HG03097 (cell line): ENCODE measurements around the gene SRCIN1.

Source experiments
- ATAC-seq: cut with Tn5 transposase; IDR thresholded peaks from one replicate; pipeline ENCODE4 v1.9.1; 2021; ENCODE audit not compliant: unreplicated experiment, low FRiP score

The SRCIN1 gene

DNA sequence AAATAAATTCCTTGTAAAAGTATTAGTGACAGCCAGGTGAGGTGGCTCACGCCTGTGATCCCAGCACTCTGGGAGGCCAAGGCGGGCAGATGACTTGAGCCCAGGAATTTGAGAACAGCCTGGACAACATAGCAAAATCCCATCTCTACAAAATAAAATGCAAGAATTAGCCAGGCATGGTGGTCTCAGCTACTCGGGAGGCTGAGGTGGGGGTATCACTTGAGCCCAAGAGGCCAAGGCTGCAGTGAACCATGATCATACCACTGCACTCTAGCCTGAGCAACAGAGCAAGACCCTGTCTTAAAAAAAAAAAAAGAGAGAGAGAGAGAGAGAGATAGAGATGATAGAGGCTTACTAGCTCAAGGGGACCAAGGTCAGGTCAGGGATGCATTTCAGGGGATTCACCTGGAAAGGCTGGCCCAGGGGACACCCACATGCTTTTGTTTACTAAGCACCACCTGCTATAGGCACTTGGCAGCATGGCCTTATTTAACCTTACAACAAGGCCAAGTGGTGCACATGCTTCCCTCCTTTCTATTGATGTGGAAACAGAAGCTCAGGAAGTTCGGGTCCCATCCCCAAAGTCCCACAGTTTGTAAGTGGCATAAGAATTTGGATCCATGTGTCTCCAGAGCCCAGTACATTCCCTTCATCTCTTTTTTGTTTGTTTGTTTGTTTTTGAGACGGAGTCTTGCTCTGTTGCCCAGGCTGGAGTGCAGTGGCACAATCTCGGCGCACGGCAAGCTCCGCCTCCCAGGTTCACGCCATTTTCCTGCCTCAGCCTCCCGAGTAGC lies 12.4 kb upstream of the SRCIN1 start:
- ATAC-seq = no peak

- no peak for ATAC-seq
Observed at GRCh38 chr17:38617074-38617860, 11.5 kb upstream of the SRCIN1 start.

DNA sequence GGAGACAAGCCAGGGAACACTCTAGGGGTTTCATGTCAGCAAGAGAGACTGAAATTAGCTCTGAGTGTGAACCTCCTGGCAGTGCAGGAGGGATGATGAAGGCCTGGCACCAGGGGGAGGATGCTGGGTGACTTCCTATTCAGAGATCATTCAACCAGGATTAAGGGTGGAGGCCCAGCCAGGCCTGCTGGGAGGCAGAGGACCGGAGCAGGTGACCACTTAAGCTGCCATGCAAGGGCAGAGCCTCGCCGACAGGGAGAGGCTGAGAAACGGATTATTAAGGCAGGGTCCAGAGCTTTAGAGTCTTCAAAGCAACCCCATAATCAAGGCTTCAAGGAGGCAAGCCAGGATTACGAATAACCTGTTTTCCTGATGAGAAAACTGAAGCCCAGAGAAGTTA lies 10.6 kb upstream of the SRCIN1 start:
- no peak for ATAC-seq

DNA sequence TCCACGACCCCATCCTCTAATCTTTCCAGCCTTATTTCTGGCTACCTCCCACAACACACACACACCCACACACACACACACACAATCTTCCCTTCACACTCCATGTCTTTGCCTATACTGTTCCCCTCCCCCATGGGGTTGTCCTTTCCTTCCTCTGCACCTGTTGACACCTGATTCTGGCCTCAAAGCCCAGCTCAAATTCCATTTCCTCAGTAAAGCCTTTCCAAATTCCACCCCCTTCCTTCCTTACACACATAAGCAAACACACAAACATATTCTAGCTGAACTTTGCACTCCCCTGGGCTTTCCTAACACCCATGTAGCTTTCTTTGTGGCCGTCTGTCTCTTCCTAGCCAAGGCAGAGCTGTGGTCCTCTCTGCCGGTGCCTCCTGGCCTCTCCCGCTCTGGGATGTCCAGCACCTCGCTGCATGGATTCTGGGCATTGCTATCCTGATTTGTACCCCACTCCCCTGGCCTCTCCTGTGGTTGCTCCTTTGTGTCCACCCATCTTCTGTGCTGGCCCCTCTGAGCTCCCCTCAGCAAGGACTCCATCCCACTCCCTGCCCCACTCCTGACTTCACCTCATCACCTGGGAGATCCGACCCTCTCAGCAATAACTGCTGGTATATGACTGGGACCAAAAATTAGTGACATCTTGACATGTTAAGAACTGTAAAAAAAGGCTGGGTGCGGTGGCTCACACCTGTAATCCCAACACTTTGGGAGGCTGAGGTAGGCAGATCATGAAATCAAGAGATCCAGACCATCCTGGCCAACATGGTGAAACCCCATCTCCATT lies 8.4 kb upstream of the SRCIN1 start:
- ATAC-seq = no peak

DNA sequence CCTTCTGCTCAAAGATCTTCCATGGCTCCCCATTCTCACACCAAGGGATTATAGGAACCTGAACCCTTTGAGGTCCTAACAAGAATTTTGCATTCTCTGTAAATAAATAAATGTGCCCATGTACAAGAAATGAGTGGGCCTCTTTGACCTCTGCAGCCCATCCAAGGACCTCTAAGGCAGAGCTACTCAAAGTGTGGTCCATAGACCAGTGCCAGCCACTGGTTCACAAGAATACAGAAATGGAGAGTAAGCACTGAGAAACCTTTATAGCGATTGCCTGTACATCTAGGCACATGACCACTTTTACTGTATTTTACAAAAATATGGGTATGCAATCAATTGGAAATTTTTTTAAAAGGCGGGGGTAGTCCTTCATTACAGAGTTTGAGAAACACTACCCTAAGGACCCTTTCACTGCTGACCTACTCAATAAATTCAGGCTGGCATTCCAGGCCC lies 7.8 kb upstream of the SRCIN1 start:
- no peak for ATAC-seq

- ATAC-seq = no peak
Observed at GRCh38 chr17:38611872-38612376, 6.2 kb upstream of the SRCIN1 start.

DNA sequence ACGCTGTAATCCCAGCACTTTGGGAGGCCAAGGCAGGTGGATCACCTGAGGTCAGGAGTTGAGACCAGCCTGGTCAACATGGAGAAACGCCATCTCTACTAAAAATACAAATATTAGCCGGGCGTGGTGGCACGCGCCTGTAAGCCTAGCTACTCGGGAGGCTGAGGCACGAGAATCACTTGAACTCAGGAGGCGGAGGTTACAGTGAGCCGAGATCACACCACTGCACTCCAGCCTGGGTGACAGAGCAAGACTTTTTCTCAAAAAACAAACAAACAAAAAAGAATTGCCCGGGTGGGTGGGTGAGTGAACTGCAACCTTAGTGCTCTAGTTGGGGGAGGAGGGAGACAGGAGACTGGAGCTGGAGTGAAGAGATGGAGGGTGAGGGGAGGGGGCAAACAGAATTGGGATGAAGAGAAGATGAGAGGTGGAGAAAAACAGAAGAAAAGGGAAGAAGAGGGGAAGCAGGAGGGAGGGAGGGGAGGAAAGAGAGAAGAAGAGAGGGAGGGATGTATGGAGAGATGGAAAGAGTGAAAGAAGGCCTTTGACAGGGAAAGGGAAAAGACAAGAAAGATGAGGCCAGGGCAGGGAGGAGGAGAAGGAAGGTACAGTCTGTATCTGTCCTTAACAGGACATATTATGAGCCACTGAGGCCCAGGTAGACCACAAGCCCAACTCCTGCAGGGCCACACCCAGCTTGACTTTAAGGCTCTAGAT lies 5.5 kb upstream of the SRCIN1 start:
- no peak for ATAC-seq

GRCh38 chr17:38609280-38610031 lies 3.7 kb upstream of the SRCIN1 start:
- ATAC-seq = no peak

DNA sequence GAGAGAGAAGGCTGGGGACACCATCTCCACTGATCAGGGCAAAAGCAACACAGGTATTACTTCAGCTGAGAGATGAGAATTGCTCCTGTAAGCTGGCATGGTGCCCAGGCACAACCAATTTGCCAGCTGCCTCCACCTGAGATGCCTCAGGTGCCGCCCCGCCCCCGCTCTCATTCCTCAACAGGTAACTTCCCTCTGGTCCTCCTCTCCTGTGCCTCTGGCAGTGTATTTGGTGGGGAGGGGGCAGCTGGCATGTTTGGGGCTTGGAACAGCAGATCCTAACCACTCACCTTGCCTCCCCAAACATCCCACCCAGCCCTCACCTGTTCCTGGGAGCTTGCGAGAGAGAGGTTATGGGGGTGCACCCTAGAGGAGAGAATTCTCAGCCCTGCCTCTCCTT lies 2.9 kb upstream of the SRCIN1 start:
- ATAC-seq = no peak

DNA sequence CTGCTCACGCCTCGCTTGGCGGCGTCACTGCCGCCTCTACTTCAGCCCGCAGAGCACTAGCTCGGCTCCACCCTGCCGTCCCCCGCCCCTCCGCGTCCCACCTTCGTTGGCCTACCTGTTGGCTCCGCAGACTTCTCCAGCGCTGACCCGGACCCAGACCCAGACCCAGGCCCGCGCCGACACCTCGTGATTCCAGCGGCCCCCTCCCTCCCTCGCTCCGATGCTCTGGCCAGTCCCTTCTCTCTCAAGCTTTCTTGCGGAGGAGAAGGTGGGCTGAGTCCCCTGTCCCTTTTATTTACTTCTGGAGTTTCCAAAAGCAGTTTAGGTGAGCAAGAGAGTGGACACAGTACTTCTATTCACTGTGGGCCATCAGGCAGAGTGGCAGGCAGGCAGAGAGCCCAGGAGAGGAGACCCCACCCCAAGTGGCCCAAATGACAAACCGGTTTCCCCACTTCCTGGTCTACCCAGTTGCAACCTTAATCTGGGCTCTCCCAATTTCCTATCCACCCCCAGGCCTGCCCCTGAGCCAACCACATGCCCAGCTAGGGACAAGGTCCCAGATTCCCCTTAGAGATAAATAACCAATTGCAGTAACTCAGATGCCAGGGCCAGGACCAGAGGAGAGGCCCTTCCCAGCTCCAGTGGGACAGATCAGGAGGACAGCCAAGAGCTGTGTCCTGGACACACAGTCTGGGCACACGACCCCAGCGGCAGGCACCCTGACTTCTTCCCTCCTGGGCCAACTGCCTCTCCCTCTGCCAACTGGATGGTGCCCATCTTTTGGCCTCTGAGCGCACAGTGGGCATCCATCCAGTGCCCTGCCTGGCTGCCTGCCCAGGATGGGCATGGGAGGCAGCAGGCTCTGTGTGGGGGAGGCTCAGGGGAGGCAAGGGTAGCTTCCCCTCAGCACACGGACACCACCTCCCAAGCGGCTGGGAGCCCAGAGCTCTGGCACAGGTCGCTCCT lies 1.2 kb upstream of the SRCIN1 start:
- no peak for ATAC-seq

GRCh38 chr17:38605411-38605840 lies 326 bp downstream of the SRCIN1 start:
- no peak for ATAC-seq

GRCh38 chr17:38604479-38605403 lies 1.0 kb downstream of the SRCIN1 start:
- ATAC-seq = no peak

DNA sequence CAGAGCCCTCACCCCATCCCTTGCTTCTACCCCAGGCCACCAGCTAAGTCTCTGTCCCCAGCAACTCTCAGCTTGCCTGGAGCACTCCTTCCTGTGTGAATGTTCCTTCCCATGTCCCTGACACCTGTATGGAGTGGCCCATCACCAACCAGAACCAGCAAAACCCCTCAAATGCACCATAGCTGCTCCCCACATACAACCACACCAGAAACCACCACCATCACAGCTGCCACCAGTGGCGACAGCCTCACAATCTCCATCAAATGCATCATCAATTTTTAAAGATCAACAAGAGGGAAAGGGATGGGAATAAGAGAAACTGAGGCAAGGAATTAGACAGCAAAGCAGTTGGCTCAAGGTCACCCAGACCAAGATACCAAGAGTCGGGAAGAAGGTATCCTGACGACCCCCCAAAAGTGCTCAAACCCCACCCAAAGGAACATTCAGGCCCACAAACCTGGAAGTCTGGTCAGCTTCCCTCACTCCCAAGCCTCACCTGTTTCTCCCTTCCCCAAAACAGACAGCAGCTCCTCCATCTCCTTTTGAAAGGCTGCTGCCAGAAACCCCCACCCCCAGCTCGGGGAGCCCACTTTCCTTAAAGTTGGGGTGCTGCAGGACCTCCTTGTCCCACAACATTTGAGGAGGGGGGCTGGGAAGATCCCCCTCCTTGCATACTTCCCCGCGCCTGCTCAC lies 1.8 kb downstream of the SRCIN1 start:
- no peak for ATAC-seq

GRCh38 chr17:38602956-38603785 lies 2.6 kb downstream of the SRCIN1 start:
- ATAC-seq = no peak

DNA sequence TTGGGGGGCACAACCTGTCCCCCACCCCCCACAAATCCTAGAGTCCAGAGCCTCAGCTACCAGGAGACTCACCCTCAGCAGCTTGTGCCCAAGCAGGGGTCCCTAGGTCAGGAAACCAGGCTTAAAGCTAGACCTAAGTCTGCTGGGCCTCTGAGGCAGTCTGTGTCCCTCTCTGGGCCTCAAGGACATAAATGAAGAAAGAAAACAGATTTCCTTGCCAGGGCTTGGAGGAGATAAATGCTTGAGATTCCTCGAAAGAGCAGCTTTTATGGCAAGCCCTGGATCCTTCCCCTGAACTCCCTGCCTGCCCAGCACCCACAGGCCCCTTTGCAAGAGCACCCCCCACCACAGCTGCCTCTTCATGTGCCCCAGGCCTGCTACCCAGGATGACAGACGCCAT lies 3.3 kb downstream of the SRCIN1 start:
- no peak for ATAC-seq
